GM19467 (cell line): ENCODE measurements around the gene FUT1.
"Not testable (repeated sequence)": the region's sequence is repeated elsewhere in the genome, so short reads cannot be mapped to it uniquely, and the experiment has no call there.

Experiments used
- ATAC-seq: cut with Tn5 transposase; IDR thresholded peaks from one replicate; pipeline ENCODE4 v1.9.1; 2021; ENCODE audit warnings: mild to moderate bottlenecking, moderate library complexity; ENCODE audit not compliant: unreplicated experiment

FUT1 gene

DNA sequence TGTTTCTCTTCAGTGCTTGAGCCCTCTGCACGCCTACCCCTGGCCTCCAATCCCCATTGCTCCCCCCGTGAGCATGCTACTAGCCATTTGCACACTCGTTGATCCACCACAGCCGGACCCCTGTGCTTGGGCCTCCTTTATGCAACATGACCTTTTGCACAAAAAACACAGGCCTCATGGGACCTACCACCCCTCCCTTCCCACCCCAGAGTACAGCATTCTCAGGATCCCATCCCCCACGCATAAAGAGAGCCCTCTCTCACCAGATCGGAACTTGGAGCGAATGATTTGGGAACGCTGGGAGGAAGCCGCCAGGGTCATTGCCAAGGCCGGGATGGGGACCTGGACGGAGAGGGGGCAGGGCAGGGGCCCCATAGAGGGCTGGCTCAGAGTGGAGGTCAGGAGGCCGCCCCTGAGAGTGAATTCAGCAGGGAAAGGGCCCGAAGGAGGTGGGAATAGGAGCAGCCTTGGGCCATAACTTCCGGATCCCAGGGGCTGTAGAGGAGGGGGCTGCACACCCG is 33.7 kb downstream of the FUT1 start:
- no peak for ATAC-seq

GRCh38 chr19:48718106-48718505 is 34.3 kb downstream of the FUT1 start:
- ATAC-seq = not testable (repeated sequence)

DNA sequence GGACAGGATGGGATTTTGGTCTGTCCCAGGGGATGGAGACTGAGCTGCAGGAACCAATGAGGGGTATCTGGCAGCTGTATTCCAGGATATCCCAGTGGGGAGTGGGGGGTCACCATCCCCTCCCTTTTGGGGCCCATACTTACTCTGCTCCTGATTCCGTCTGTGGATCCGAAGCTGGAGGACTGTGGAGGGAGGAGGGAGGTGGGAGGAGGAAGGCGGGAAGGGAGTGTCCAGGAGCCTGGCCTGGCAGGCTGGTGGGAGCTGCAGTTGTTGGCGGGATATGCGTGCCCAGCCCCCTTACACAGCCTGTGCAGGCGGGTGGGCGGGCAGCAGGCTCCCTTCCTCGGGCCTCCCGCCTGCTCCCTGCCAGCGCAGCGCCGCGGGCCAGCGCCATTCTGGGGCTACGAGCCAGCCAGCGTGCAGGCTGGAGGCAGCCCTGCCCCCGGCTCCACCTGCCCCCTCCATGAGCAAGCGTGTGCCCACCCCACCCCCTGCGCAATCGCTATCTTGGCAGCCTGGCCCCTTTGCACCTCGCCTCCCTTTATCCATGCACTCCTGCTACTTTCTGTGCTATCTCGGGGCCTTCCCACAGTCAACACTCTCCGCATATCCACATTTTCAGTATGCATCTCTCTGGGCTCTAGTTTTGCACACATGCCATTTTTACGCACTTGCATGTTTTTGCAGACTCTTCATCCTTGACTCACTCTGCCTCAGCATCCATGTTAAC is 35.7 kb downstream of the FUT1 start:
- ATAC-seq = no peak

GRCh38 chr19:48715681-48716171 is 36.7 kb downstream of the FUT1 start:
- no peak for ATAC-seq

DNA sequence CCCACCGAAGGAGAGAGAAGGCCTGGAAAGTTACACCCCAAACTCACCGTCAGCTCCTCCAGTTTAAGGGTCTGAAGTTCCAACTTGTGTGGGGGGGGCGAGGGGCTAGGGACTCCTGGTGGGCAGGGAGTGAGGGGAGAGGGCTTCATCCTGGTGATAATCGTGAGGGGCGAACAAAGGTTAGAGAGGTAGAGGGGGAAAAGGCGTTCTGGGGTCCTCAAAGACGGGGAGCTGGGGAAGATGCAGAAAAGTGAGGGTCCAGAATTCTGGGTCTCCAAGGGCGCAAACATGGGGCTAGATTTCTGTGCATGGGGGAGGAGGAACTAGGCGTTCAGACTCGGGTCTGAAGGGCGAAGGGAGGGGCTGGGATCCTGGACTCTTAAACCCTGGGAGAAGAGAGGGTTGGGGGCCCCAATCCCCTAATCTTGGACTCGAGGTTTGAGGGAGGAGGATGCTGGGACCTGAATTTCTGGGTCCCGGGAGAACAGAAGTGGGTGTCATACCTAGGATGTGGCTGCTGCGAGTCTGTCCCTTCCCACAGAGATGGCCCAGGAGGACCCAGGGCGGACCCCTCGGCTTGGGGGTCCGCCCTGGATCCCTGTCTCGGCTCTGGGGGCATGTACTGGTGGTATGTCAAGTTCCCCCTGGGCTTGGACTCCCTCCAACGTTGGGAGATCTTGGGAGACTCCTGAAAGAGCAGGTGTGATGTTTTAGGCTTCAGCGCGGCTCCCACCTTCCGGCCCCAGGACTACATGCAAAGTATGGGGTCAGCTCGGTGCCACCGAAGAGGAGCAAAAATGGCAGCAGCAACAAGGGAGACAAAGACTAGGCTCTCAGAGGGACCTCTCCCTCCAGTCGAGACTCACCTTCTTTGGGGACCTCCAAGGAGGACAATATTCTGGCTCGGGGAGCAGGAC is 37.4 kb downstream of the FUT1 start:
- no peak for ATAC-seq

GRCh38 chr19:48713864-48714755 is 38.3 kb downstream of the FUT1 start:
- peak; percentile 89 for ATAC-seq

DNA sequence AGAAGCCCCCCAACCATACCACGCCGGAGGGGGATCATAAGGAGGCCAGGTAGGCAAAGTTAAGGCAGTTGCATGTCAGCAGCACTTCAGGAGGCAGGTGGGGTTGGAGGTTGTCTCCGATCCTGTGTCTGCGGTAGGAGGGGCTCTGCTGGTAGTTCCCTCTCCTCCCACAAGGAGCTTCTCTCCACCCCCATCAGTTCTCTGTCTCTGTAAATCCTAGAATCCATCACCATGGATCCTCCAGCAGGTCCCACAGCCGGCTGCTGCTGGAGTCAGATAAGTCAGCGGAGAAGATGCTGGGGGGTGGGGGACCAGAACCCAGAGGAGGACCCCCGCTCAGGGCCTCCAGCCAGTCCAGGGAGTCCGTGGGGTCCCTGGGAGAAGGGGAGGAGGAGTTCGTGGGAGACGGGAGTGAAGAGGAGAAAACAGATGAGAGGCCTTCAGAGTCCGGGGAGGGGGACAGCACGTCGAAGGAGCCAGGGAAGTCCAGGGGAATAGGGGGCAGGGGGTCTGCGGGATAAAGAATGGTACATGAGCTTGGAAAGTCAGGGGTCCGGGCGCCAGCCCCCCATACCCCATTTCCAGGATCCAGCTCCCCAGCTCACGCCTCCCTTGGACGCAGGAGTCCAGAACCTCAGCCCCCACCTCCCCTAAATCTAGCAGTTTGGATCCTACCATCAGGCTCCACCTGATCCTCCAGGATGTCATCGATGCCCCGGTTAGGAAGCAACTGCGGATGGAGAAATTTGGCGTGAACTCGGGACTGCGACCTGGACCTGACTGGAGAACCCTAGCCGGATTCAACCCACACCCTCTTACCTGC is 39.2 kb downstream of the FUT1 start:
- no peak for ATAC-seq

GRCh38 chr19:48711106-48711662 is 41.3 kb downstream of the FUT1 start:
- ATAC-seq = no peak

DNA sequence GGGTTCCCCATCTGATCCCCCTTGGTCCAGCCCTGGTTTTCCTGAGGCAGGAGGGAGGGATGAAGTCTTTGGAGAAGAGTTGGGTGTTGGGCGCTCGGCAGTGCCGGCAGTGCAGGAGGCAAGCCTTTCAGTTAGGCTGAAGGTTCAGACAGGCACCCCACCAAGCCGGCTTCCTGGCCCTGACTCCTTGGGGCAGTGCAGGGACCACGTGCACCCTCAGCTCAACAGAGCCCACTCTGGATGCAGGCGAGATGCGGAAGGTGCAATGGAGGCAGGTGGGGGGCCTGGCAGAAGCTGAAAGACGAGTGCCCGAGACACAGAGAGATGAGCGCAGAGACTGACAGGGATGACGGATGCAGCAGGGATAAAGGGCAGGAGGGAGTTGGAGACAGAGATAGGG is 44.0 kb downstream of the FUT1 start:
- no peak for ATAC-seq

GRCh38 chr19:48705431-48705830 is 47.0 kb downstream of the FUT1 start:
- ATAC-seq = no peak

DNA sequence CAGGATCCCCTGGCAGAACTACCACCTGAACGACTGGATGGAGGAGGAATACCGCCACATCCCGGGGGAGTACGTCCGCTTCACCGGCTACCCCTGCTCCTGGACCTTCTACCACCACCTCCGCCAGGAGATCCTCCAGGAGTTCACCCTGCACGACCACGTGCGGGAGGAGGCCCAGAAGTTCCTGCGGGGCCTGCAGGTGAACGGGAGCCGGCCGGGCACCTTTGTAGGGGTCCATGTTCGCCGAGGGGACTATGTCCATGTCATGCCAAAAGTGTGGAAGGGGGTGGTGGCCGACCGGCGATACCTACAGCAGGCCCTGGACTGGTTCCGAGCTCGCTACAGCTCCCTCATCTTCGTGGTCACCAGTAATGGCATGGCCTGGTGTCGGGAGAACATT is 49.1 kb downstream of the FUT1 start:
- no peak for ATAC-seq

GRCh38 chr19:48702701-48703100 is 49.7 kb downstream of the FUT1 start:
- ATAC-seq = no peak

- no peak for ATAC-seq
Measured at GRCh38 chr19:48698046-48698445, 54.4 kb downstream of the FUT1 start.
